H9 (cell line): ENCODE results near the gene CHD9NB. TPM values are rescaled to one million over a fixed set of nuclear protein-coding genes. Genes with fewer than 3 reads are reported as not detected.

Experiments used
- DNase-seq: peaks from one replicate; pipeline ENCODE4 v3.0.0-alpha.2; 2017
- H2AFZ ChIP-seq: one replicate; pipeline ENCODE4 v1.6.1; 2013; ENCODE audit warnings: mild to moderate bottlenecking, low read length, control low read depth, moderate library complexity
- H2AK5ac ChIP-seq: 2 replicates; pipeline ENCODE4 v1.6.1; 2013; ENCODE audit warnings: low read length, control low read depth, mixed read lengths; ENCODE audit not compliant: insufficient read length
- H2BK120ac ChIP-seq: one replicate; pipeline ENCODE4 v1.6.1; 2013; ENCODE audit warnings: low read depth, mild to moderate bottlenecking, low read length, control low read depth, inconsistent platforms; ENCODE audit not compliant: poor library complexity, severe bottlenecking
- H2BK12ac ChIP-seq: 2 replicates; pipeline ENCODE4 v1.6.1; 2013; ENCODE audit warnings: low read length, control low read depth, mixed read lengths, low read depth; ENCODE audit not compliant: insufficient read length
- H2BK15ac ChIP-seq: 2 replicates; pipeline ENCODE4 v1.6.1; 2013; ENCODE audit warnings: low read depth, low read length, control low read depth
- H2BK20ac ChIP-seq: one replicate; pipeline ENCODE4 v1.6.1; 2013; ENCODE audit warnings: low read depth, mild to moderate bottlenecking, low read length, control low read depth, inconsistent platforms; ENCODE audit not compliant: poor library complexity, severe bottlenecking
- H2BK5ac ChIP-seq: 2 replicates; pipeline ENCODE4 v1.6.1; 2013; ENCODE audit warnings: low read length, control low read depth, mixed read lengths; ENCODE audit not compliant: insufficient read length
- H3K14ac ChIP-seq: 2 replicates; pipeline ENCODE4 v1.6.1; 2013; ENCODE audit warnings: low read length, control low read depth; ENCODE audit not compliant: insufficient read depth
- H3K18ac ChIP-seq: 2 replicates; pipeline ENCODE4 v1.6.1; 2013; ENCODE audit warnings: low read depth, mild to moderate bottlenecking, mixed read lengths, low read length, control low read depth; ENCODE audit not compliant: insufficient read length
- H3K23ac ChIP-seq: 2 replicates; pipeline ENCODE4 v1.6.1; 2013; ENCODE audit warnings: low read length, control low read depth, mixed read lengths, low read depth; ENCODE audit not compliant: insufficient read length
- H3K23me2 ChIP-seq: 2 replicates; pipeline ENCODE4 v1.6.1; 2013; ENCODE audit warnings: low read depth, mild to moderate bottlenecking, mixed read lengths, low read length, control low read depth; ENCODE audit not compliant: insufficient read length, poor library complexity, severe bottlenecking
- H3K27ac ChIP-seq: 2 replicates; pipeline ENCODE4 v1.5.1; 2013; ENCODE audit warnings: low read length, control low read depth, mixed read lengths, low read depth; ENCODE audit not compliant: insufficient read length
- H3K27me3 ChIP-seq: 2 replicates; pipeline ENCODE4 v1.6.1; 2013; ENCODE audit warnings: low read length, control low read depth, inconsistent platforms; ENCODE audit not compliant: insufficient read depth
- H3K4ac ChIP-seq: 2 replicates; pipeline ENCODE4 v1.6.1; 2013; ENCODE audit warnings: low read depth, mild to moderate bottlenecking, control low read depth, inconsistent platforms, low read length, moderate library complexity
- H3K4me1 ChIP-seq: 2 replicates; pipeline ENCODE4 v1.6.1; 2013; ENCODE audit warnings: low read length, control low read depth, inconsistent platforms; ENCODE audit not compliant: insufficient read depth
- H3K4me2 ChIP-seq: 2 replicates; pipeline ENCODE4 v1.6.1; 2013; ENCODE audit warnings: low read length, control low read depth, mixed read lengths; ENCODE audit not compliant: insufficient read length, insufficient read depth
- H3K56ac ChIP-seq: 2 replicates; pipeline ENCODE4 v1.6.1; 2013; ENCODE audit warnings: low read depth, mild to moderate bottlenecking, mixed read lengths, low read length, control low read depth; ENCODE audit not compliant: insufficient read length
- H3K79me1 ChIP-seq: 2 replicates; pipeline ENCODE4 v1.6.1; 2013; ENCODE audit warnings: low read depth, mild to moderate bottlenecking, moderate library complexity, low read length, control low read depth, inconsistent platforms; ENCODE audit not compliant: insufficient read depth, poor library complexity, severe bottlenecking
- H3K79me2 ChIP-seq: 2 replicates; pipeline ENCODE4 v1.6.1; 2013; ENCODE audit warnings: low read length, control low read depth, inconsistent platforms; ENCODE audit not compliant: insufficient read depth
- H3K9ac ChIP-seq: 2 replicates; pipeline ENCODE4 v1.6.1; 2013; ENCODE audit warnings: low read length, control low read depth, mixed read lengths; ENCODE audit not compliant: insufficient read length; ENCODE audit errors: extremely low read depth
- H3K9me3 ChIP-seq: one replicate; pipeline ENCODE4 v1.6.1; 2013; ENCODE audit warnings: low read depth, low read length, inconsistent platforms; ENCODE audit not compliant: control insufficient read depth
- H3T11ph ChIP-seq: one replicate; pipeline ENCODE4 v1.6.1; 2013; ENCODE audit warnings: mild to moderate bottlenecking, low read length, control low read depth, inconsistent platforms
- H4K20me1 ChIP-seq: one replicate; pipeline ENCODE4 v1.6.1; 2013; ENCODE audit not compliant: control insufficient read depth, insufficient read length, insufficient read depth
- H4K5ac ChIP-seq: 2 replicates; pipeline ENCODE4 v1.6.1; 2013; ENCODE audit warnings: low read depth, mild to moderate bottlenecking, mixed read lengths, low read length, control low read depth; ENCODE audit not compliant: insufficient read length
- H4K8ac ChIP-seq: replicated peaks from 2 replicates; pipeline ENCODE4 v1.6.1; 2013; ENCODE audit warnings: low read length, control low read depth, mixed read lengths, low read depth; ENCODE audit not compliant: insufficient read length
- H4K91ac ChIP-seq: 2 replicates; pipeline ENCODE4 v1.6.1; 2013; ENCODE audit warnings: low read depth, mild to moderate bottlenecking, moderate library complexity, mixed read lengths, low read length, control low read depth; ENCODE audit not compliant: insufficient read length
- H3K27ac Mint-ChIP-seq, 3 experiments: 2 replicates in 2 of 3; 3 replicates in 1 of 3; pipeline ENCODE4 v1.8.0; 2020 to 2021; ENCODE audit warnings: mixed read lengths in 3 of 3, mild to moderate bottlenecking in 1 of 3, moderate library complexity in 1 of 3
- H3K27me3 Mint-ChIP-seq: 2 replicates; pipeline ENCODE4 v1.8.0; 2021; ENCODE audit warnings: low read depth, mild to moderate bottlenecking, moderate library complexity, mixed read lengths
- H3K36me3 Mint-ChIP-seq, 3 experiments: 2 replicates in 2 of 3; 3 replicates in 1 of 3; pipeline ENCODE4 v1.8.0; 2020 to 2021; ENCODE audit warnings: low read depth in 3 of 3, mixed read lengths in 3 of 3; ENCODE audit not compliant: insufficient read depth in 1 of 3
- H3K4me1 Mint-ChIP-seq, 2 experiments: 2 replicates each; pipeline ENCODE4 v1.8.0; 2020; ENCODE audit warnings: mixed read lengths in 2 of 2
- H3K4me3 Mint-ChIP-seq, 2 experiments: 2 replicates in 1 of 2; 3 replicates in 1 of 2; pipeline ENCODE4 v1.8.0; 2020 to 2021; ENCODE audit warnings: mild to moderate bottlenecking in 2 of 2, mixed read lengths in 2 of 2, moderate library complexity in 1 of 2
- H3K9me3 Mint-ChIP-seq, 2 experiments: 2 replicates in 1 of 2; 3 replicates in 1 of 2; pipeline ENCODE4 v1.8.0; 2020; ENCODE audit warnings: mild to moderate bottlenecking in 2 of 2, mixed read lengths in 2 of 2, moderate library complexity in 1 of 2
- WGBS: extraction: QIAGEN DNeasy Blood & Tissue Kit; methylation state at CpG from one replicate; pipeline ENCODE4 v1.1.7; 2013; ENCODE audit warnings: missing lambda C conversion rate, low lambda C conversion rate, mixed read lengths; ENCODE audit not compliant: insufficient read length; ENCODE audit errors: extremely low coverage; 5-methylcytosine and 5-hydroxymethylcytosine counted together
- total RNA-seq: library from RNA; stranded (reverse); gene quantifications from 2 replicates; pipeline ENCODE4 v1.2.1, GENCODE V29; 2021
- TF ChIP-seq, protein P1 (sequence below): fragments of 200-600 bp; sonication (generic); conservative IDR thresholded peaks from 3 replicates; pipeline ENCODE4 v1.8.0; 2021; ENCODE audit warnings: antibody characterized with exemption, mild to moderate bottlenecking

The CHD9NB gene
- total RNA-seq, 1 experiment from 2014 or later, result 3.3 TPM

DNA sequence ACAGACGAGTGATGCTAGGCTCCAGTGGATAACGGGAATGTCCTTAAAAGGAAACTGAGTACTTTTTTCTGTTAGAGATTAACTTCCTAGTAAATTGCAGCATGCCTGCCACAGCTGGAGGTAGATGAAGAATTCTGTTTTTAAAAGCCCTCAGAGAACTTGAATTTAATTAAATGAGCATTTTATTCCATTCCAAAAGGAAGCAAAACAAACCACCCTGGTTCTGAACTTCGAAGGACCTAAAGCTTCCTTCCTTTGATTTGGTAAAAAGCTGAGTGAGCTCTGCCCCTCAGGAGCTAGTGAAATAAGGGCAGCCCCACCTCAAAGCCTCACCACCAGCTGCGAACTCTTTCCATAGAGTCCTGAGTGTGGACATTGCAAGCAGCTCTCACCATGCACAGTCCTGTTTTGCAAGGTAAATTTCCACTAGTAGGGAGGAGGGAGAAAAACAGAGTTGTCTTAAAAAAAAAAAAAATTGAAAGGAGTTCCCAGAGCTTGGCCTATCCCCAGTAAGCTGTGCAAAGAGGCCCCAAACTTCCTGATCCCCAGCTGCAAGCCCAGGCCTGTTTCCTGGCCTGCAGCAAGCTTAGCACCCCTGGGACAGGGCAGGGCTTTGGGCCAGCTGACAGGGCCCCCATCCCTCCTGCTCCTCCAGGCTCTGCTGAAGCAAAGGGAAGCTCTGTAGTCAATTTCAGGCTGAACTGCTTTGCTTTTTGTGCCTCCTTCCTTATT, 11.2 kb downstream of the CHD9NB start:
- H3K27me3 Mint-ChIP-seq, result no peaks in the 10 kb centered on the region; the same call in none of the 2 replicates
- TF ChIP-seq, protein P1, sequence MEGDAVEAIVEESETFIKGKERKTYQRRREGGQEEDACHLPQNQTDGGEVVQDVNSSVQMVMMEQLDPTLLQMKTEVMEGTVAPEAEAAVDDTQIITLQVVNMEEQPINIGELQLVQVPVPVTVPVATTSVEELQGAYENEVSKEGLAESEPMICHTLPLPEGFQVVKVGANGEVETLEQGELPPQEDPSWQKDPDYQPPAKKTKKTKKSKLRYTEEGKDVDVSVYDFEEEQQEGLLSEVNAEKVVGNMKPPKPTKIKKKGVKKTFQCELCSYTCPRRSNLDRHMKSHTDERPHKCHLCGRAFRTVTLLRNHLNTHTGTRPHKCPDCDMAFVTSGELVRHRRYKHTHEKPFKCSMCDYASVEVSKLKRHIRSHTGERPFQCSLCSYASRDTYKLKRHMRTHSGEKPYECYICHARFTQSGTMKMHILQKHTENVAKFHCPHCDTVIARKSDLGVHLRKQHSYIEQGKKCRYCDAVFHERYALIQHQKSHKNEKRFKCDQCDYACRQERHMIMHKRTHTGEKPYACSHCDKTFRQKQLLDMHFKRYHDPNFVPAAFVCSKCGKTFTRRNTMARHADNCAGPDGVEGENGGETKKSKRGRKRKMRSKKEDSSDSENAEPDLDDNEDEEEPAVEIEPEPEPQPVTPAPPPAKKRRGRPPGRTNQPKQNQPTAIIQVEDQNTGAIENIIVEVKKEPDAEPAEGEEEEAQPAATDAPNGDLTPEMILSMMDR, result no peak
- H3K4me3 Mint-ChIP-seq, result peak overlapping the region; percentile 7 to 90; a peak in 3 of 5 replicates
- no peak overlapping the region for H3K9ac ChIP-seq
- peak overlapping the region; percentile 15 for H3K27ac ChIP-seq
- no peaks in the 10 kb centered on the region for H3K9me3 ChIP-seq
- H4K91ac ChIP-seq, result no peak overlapping the region
- H3K23ac ChIP-seq, result no peak overlapping the region
- H3K18ac ChIP-seq, result peak overlapping the region; percentile 8
- peaks cover 8 to 11% (median 10%) of the 10 kb centered on the region in 3 experiments for H3K36me3 Mint-ChIP-seq
- no peaks in the 10 kb centered on the region for H3K27me3 ChIP-seq
- H3K4ac ChIP-seq, result no peak overlapping the region
- H3K79me2 ChIP-seq, result no peaks in the 10 kb centered on the region
- H3K14ac ChIP-seq, result no peak overlapping the region
- no CpG with 5 or more reads among the region's 4 CpGs for WGBS
- H2AK5ac ChIP-seq, result no peak overlapping the region
- no peak overlapping the region for H2BK15ac ChIP-seq
- no peak overlapping the region for H3T11ph ChIP-seq
- H3K4me1 Mint-ChIP-seq, result peaks cover 72 to 80% of the 10 kb centered on the region in 2 experiments
- no peak overlapping the region for H4K8ac ChIP-seq
- no peak overlapping the region for H2BK20ac ChIP-seq
- peaks cover 8 to 10% of the 10 kb centered on the region in 2 experiments; a peak in 4 of 5 replicates for H3K9me3 Mint-ChIP-seq
- H3K27ac Mint-ChIP-seq, result peak overlapping the region; percentile 30 to 99 (median 93)
- peak overlapping the region; percentile 44 for H3K4me2 ChIP-seq
- H3K56ac ChIP-seq, result no peak overlapping the region
- H2BK12ac ChIP-seq, result no peak overlapping the region
- peaks cover 11% of the 10 kb centered on the region for H3K4me1 ChIP-seq
- H4K5ac ChIP-seq, result no peak overlapping the region
- no peaks in the 10 kb centered on the region for H3K79me1 ChIP-seq
- H2AFZ ChIP-seq, result no peak overlapping the region
- DNase-seq, result peak; percentile 51
- H2BK120ac ChIP-seq, result no peak overlapping the region
- H4K20me1 ChIP-seq, result no peaks in the 10 kb centered on the region
- H3K23me2 ChIP-seq, result peaks cover 21% of the 10 kb centered on the region
- no peak overlapping the region for H2BK5ac ChIP-seq
